GM19328 (cell line): ENCODE data around the gene COL6A5.
"Not testable (repeated sequence)": the region's sequence is repeated elsewhere in the genome, so short reads cannot be mapped to it uniquely, and the experiment has no call there.

Experiments used
- ATAC-seq: cut with Tn5 transposase; IDR thresholded peaks from one replicate; pipeline ENCODE4 v1.9.1; 2021; ENCODE audit warnings: mild to moderate bottlenecking, moderate library complexity; ENCODE audit not compliant: unreplicated experiment

The COL6A5 gene

GRCh38 chr3:130383424-130383823, 38.0 kb downstream of the COL6A5 start:
- no peak for ATAC-seq

- ATAC-seq = no peak
Measured at GRCh38 chr3:130384476-130385025, 39.1 kb downstream of the COL6A5 start.

GRCh38 chr3:130386604-130387263, 41.3 kb downstream of the COL6A5 start:
- no peak for ATAC-seq

- ATAC-seq = no peak
Measured at GRCh38 chr3:130389743-130390478, 44.4 kb downstream of the COL6A5 start.

DNA sequence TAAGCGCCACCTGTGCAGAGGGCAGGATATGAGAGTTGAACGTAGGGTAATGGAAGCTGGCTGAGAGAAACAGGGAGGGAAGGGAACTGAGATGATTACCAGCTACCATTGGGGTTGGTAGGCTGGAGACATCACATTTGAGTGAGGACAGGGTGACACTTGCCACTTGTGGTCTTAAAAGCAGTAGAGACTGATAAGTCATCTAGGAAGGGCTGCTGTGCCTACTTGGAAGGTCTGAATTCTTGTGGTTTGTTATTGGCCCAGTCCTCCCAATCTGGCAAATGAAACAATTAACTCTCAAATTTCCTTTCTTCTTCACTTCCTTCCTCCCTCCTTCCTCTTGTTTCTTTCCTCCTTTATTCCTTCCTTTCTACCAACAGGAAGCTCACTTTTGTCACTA, 46.8 kb downstream of the COL6A5 start:
- ATAC-seq = no peak

DNA sequence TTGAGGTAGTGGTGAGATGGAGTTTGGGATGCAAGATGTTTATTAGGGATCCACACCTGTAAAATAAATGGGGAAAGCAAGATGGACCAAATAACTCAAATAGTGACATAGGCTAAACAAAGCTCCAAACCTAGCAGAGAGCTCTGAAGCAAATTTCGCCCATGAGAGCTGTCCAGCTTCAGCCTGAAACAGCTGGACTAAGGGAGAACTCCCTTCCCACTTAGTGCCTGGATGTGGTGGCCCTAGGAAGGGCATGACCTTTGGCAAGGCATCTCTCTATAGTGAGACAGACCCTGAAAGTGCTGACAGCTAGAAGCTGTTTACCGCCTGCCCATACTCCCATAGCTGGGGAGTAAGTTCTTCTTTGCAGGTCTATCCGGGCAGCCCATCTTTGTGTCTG, 48.1 kb downstream of the COL6A5 start:
- no peak for ATAC-seq

DNA sequence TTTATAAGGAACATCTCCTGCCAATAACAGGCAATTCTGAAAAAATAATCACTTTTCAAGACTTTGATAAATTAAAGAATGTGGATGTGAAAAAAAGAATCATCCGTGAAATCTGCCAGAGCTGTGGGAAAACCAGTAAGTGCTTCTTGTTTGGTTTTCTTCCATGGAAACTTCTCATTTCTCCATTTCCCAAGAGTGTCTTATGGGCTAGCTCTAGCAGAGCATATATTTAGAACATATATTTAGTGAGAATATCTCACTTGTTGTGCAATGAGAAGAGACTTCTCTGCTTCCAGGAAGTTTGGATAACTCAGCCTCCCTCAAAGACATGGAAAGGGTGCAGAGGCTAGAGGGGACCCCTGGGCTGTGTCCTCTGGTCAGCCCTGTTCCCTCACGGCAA, 49.9 kb downstream of the COL6A5 start:
- ATAC-seq = no peak

DNA sequence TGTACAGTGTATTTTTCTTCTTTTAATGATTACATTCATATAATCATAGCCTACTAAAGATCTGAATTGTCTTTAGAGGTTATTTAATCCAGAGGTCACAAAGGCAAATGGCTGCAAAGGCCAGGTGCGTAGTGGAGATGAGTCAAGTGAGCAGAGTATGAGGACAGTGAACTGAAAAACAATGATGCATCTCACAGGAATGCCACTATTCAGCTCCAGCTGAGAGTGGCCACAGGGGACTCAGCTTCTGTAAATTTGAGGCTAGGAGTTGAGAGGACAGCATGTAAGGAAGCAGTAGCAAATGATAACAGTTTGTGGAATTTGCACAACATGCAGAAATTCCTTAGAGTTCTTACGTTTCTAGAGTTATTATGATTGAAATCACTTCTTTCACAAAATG, 50.4 kb downstream of the COL6A5 start:
- ATAC-seq = no peak

- ATAC-seq = no peak
Measured at GRCh38 chr3:130404401-130404800, 58.9 kb downstream of the COL6A5 start.

GRCh38 chr3:130405956-130406355, 60.5 kb downstream of the COL6A5 start:
- no peak for ATAC-seq

DNA sequence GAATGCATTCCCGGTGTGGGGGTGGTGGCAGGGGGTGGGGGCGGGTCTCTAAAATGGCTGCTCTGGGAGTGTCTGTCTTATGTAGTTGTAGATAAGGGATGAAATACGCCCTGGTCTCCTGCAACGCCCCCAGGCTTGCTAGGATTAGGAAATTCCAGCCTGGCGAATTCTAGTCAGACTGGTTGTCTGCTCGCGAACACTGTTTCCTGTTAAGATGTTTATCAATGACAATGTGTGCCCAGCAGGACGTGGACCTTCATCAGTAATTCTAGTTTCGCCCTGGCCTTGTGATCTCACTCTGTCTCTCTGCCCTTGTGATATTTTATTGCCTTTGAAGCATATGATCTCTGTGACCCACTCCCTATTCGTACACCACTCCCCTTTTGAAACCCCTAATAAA, 62.8 kb downstream of the COL6A5 start:
- ATAC-seq = not testable (repeated sequence)

DNA sequence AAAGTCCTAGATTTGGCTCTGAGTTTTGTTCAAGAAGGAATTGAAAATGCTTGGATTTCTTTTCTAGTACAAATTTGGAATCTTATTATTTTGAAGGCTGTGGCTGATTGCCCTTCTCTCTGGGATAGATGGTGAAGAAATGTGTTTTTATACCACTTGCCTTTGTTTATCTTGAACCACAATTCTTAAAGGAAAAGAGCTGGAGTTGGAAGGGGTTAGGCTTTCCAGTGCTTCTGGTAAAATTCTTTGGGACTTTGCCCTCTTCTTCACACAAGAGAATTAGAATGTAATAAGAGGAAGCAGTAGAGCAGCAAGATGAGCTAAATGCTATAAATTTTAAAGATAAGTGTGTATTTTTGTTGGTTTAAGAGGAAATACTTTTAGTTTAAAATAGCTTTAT, 65.8 kb downstream of the COL6A5 start:
- ATAC-seq = no peak

GRCh38 chr3:130412991-130413560, 67.6 kb downstream of the COL6A5 start:
- no peak for ATAC-seq

DNA sequence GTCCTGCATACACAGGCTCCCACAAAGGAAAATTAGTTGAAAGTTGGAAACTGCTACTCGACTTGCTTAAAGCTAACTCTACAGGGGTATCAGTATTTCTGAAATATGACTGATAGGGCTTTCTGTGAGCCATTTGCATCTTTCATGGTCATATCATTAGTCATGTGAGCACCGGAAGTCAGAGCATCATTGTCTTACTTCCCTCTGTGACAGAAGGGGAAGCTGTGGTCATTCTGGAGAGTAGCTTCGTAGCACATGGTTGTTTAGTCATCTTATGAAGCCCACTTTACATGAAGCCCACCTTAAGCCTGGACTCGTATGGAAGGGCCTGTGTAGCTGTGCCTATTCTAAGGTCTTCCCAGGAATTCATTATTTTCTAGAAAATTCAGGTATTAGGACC, 69.0 kb downstream of the COL6A5 start:
- ATAC-seq = no peak

DNA sequence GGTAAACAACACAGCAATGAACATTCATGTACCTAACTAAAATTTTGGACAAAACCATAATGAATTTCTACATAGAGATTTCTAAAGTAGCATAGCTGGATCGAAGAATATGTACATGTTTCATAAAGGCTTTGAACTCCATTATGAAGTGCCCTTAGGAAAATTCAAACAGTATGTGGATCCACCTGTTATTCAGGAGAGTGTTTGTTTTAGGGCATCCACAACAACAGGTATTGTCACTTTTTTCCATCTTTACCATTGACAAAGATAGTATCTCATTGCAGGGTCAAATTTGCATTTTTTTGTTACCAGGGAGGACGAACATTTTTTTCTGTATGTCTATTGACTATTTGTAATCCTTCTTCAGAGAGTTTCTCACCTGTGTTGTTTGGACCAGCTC, 75.0 kb downstream of the COL6A5 start:
- no peak for ATAC-seq

- no peak for ATAC-seq
Measured at GRCh38 chr3:130423064-130423463, 77.6 kb downstream of the COL6A5 start.

GRCh38 chr3:130424837-130425236, 79.4 kb downstream of the COL6A5 start:
- ATAC-seq = no peak

- no peak for ATAC-seq
Measured at GRCh38 chr3:130425484-130425883, 80.0 kb downstream of the COL6A5 start.

DNA sequence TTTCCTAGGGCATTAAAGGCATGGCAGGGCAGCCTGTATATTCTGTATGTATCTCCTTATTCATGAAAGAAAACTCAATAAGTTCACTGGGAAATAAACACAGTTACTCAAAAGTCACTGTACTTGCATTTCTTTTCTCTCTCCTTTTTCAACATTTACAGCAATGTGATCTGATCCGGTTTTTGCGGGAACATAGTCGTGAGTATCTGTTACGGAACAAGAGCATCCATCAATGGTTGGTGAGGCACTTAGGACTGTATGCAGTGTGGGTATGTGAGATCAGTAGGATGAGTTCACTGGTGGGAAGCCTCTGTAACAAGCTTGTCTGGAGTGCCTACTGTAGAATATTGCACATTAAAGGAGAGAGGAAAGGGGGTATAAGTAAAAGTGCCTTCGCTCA, 80.7 kb downstream of the COL6A5 start:
- ATAC-seq = no peak

DNA sequence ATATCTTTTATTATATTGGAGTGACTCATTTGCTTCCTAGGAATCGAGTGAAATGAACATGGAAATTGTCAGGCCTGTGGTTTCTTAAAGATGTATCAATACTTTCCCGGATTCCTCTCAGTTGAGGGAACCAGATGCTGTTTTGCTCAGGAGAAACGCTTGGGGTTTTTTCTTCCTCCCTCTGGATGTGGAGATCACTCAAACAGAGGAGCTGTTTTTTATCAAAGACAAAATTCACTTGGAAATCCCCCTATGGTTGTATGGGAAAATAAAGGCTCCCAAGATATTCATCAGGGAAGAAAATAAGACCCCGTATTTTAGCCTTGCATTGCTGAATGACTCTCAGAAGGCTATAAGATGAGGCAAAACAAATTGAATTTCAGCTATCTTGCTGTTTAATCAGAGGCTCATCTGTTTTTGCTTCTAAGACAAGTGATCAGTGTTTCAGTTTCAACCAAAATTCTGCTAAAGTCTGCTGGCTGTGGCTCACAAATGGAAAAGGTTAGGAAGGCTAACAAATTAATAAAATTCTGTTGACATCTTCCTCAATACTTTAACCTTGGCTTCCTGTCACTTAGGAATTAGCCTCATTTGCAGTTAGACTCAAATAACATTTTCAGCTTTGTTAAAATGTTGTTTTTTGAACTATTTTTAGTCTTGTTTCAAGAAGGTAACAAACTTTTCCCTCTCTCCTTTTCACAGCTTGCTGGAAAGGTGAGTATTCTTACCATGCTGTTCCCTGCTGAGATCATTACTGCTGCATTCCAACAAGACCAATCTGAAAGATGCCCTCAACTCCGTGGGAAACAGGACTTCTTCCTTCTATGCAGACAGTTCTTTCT, 83.6 kb downstream of the COL6A5 start:
- no peak for ATAC-seq

DNA sequence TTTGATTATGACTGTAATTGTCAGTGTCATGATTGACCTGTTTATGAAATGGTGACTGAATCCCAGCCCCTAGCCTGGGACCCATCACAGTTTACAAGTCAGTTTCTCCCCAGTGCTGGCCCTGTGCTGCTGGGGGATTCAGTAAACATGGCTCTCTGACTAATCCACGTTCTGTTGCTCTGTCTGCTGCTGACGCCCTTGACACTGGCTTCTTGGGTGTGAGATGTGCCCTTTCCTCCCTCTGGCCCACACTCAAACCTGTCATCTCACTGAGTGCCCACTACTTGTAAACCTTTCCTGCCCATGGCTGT, 84.2 kb downstream of the COL6A5 start:
- no peak for ATAC-seq
